Thyroid gland (tissue), 4 donors: ENCODE data around the gene LRRC7.

Source experiments
- CTCF ChIP-seq, 6 experiments: fragments of 200-600 bp in 3 of 6; fragments of 450-650 bp in 3 of 6; sonication (generic) in 3 of 6; IDR thresholded peaks; one replicate each; pipeline ENCODE4 v1.5.1; 2016 to 2019; ENCODE audit warnings: antibody characterized with exemption in 6 of 6, mild to moderate bottlenecking in 2 of 6, inconsistent platforms in 1 of 6, moderate library complexity in 1 of 6
- POLR2A ChIP-seq, 2 donors: fragments of 450-650 bp; IDR thresholded peaks; one replicate each; pipeline ENCODE4 v1.6.1; 2017; ENCODE audit warnings: antibody characterized with exemption in 2 of 2, mild to moderate bottlenecking in 2 of 2, moderate library complexity in 1 of 2

DNA sequence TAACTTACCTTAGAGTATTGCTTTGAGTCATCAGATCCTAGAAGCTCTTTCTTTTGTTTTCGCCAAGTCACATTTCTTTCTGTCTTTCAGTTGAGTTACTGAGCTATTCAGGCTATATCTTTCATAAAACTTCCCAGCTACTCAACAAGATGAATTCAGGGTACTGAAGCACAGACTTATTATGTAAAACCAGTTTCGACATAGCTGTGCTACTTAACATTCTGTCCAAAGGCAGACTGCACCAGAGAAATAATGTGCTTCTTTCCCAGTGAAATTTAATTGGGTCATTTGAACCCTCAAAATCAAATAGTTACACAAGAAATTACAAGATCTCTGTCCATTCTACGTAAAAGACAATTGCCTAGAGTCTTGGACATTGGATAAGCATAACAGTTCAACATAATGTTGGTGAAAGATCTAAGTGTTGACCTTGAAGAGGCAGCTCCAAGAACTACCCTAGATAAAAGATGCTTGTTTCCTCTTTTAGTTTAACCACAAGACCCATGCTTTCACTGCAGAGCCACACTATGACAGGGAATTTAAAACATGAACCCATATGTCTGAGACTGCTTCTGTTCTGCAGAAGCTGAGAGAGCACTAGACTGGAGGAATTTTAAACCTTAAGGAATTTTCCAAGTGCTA, 474.5 kb downstream of the LRRC7 start:
- TF ChIP-seq CTCF (IDR thresholded peaks at IDR 0.05) (no peak), POLR2A (IDR thresholded peaks at IDR 0.05) (no peak)
